ENCODE data around the gene GNB3. TPM values are rescaled to one million over a fixed set of nuclear protein-coding genes. Genes with fewer than 3 reads are reported as not detected.

GNB3 gene
- total RNA-seq, 1 experiment from 2014 or later = 0.21 TPM

- BruUV-seq (replicated peaks) = no TSS peak
- Histone ChIP-seq H3K36me3 (ENCODE audit: control insufficient read depth, insufficient read depth, low read length) (no peaks in the 10 kb centered on the region), H3K27me3 (ENCODE audit: control insufficient read depth, insufficient read depth, low read length) (no peaks in the 10 kb centered on the region), H3K27ac (ENCODE audit: low read length) (no peak overlapping the region), H3K9me3 (ENCODE audit: control insufficient read depth, insufficient read depth, low read depth, low read length) (no peaks in the 10 kb centered on the region), H3K4me3 (ENCODE audit: low read depth in 2 of 2, low read length in 2 of 2) (no peak overlapping the region), H3K4me1 (ENCODE audit: control insufficient read depth, insufficient read depth, low read length) (no peaks in the 10 kb centered on the region)
- DNase-seq (ENCODE audit: low read depth, low spot score) = no peak
- POLR2A ChIA-PET = no interaction called here
- in situ Hi-C loops (cut with HindIII; ENCODE audit: low pct_unique_long_range_greater_than_20kb, low sequenced_read_pairs) = no loop called here
- no peak for ATAC-seq
- TF ChIP-seq SIN3A (IDR thresholded peaks at IDR 0.05; ENCODE audit: borderline replicate concordance, insufficient read depth, low read depth, low read length) (no peak), REST (IDR thresholded peaks at IDR 0.05; ENCODE audit: insufficient read depth in 1 of 2, low read depth in 2 of 2, low read length in 1 of 2) (no peak), POLR2AphosphoS5 (IDR thresholded peaks at IDR 0.05; ENCODE audit: low read depth, low read length) (no peak), TCF7L2 (IDR thresholded peaks at IDR 0.05; ENCODE audit: low read depth, low read length) (no peak)
- TF ChIP-seq, protein P1, sequence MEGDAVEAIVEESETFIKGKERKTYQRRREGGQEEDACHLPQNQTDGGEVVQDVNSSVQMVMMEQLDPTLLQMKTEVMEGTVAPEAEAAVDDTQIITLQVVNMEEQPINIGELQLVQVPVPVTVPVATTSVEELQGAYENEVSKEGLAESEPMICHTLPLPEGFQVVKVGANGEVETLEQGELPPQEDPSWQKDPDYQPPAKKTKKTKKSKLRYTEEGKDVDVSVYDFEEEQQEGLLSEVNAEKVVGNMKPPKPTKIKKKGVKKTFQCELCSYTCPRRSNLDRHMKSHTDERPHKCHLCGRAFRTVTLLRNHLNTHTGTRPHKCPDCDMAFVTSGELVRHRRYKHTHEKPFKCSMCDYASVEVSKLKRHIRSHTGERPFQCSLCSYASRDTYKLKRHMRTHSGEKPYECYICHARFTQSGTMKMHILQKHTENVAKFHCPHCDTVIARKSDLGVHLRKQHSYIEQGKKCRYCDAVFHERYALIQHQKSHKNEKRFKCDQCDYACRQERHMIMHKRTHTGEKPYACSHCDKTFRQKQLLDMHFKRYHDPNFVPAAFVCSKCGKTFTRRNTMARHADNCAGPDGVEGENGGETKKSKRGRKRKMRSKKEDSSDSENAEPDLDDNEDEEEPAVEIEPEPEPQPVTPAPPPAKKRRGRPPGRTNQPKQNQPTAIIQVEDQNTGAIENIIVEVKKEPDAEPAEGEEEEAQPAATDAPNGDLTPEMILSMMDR (IDR thresholded peaks at IDR 0.05) = no peak
- intact Hi-C loops (cut with micrococcal nuclease; ENCODE audit: unreplicated experiment) = no loop called here
- CTCF ChIA-PET = no interaction called here
Observed at GRCh38 chr12:6818222-6818621, 22.5 kb upstream of the GNB3 start.

- ChIA-PET POLR2A (no interaction called here), CTCF (no interaction called here)
- ATAC-seq (no peak), DNase-seq (ENCODE audit: low read depth, low spot score) (no peak)
- BruUV-seq (replicated peaks) = no TSS peak
- intact Hi-C loops (cut with micrococcal nuclease; ENCODE audit: unreplicated experiment) = no loop called here
- Histone ChIP-seq H3K27ac (ENCODE audit: low read length) (no peak overlapping the region), H3K36me3 (ENCODE audit: control insufficient read depth, insufficient read depth, low read length) (no peaks in the 10 kb centered on the region), H3K27me3 (ENCODE audit: control insufficient read depth, insufficient read depth, low read length) (no peaks in the 10 kb centered on the region), H3K9me3 (ENCODE audit: control insufficient read depth, insufficient read depth, low read depth, low read length) (no peaks in the 10 kb centered on the region), H3K4me1 (ENCODE audit: control insufficient read depth, insufficient read depth, low read length) (no peaks in the 10 kb centered on the region), H3K4me3 (ENCODE audit: low read depth in 2 of 2, low read length in 2 of 2) (no peak overlapping the region)
- in situ Hi-C loops (cut with HindIII; ENCODE audit: low pct_unique_long_range_greater_than_20kb, low sequenced_read_pairs) = no loop called here
- TF ChIP-seq POLR2AphosphoS5 (IDR thresholded peaks at IDR 0.05; ENCODE audit: low read depth, low read length) (no peak), REST (IDR thresholded peaks at IDR 0.05; ENCODE audit: insufficient read depth in 1 of 2, low read depth in 2 of 2, low read length in 1 of 2) (no peak), TCF7L2 (IDR thresholded peaks at IDR 0.05; ENCODE audit: low read depth, low read length) (no peak), SIN3A (IDR thresholded peaks at IDR 0.05; ENCODE audit: borderline replicate concordance, insufficient read depth, low read depth, low read length) (no peak)
- TF ChIP-seq, protein P1 (IDR thresholded peaks at IDR 0.05) = no peak
Observed at GRCh38 chr12:6818645-6819044, 22.1 kb upstream of the GNB3 start.
